SH-SY5Y (cell line): ENCODE measurements around the gene MDM4.

Source experiments
- GATA2 ChIP-seq: IDR thresholded peaks from 2 replicates; pipeline ENCODE4 v1.6.1; 2011; ENCODE audit warnings: mild to moderate bottlenecking, low read depth, low read length
- GATA3 ChIP-seq: IDR thresholded peaks from 2 replicates; pipeline ENCODE4 v1.6.1; 2011; ENCODE audit warnings: low read depth, mild to moderate bottlenecking, low read length, moderate library complexity

- TF ChIP-seq GATA2 (0 out of 2 replicates have a peak, but pooled peaks have one; percentile 5), GATA3 (no peak)
Measured at GRCh38 chr1:204584699-204585372, 68.6 kb downstream of the MDM4 start.
